Kidney (tissue), 14 donors: ENCODE measurements around the gene STX1B. TPM values are rescaled to one million over a fixed set of nuclear protein-coding genes. Genes with fewer than 3 reads are reported as not detected.

Experiments
- DNase-seq, 5 donors: peaks; one replicate each; pipeline ENCODE4 v3.0.0-alpha.2; 2013 to 2020
- FAIRE-seq: peaks from 2 replicates; lab custom pipeline; 2012; peaks lifted over from hg19 to GRCh38; lab: Jason Lieb, UNC
- H3K27ac ChIP-seq, 2 donors: one replicate each; pipeline ENCODE4 v1.7.0; 2013; ENCODE audit warnings: low read depth in 2 of 2, low read length in 2 of 2, inconsistent platforms in 1 of 2
- H3K27me3 ChIP-seq: one replicate; pipeline ENCODE4 v1.7.1; 2013; ENCODE audit warnings: low read length, inconsistent platforms; ENCODE audit not compliant: control insufficient read depth, insufficient read depth
- H3K36me3 ChIP-seq, 3 donors: one replicate each; pipeline versions ENCODE4 v1.7.0 to v1.7.1; 2013; ENCODE audit warnings: low read length in 3 of 3, control low read depth in 1 of 3, inconsistent platforms in 1 of 3; ENCODE audit not compliant: insufficient read depth in 3 of 3, control insufficient read depth in 2 of 3
- H3K4me1 ChIP-seq, 3 donors: one replicate each; pipeline versions ENCODE4 v1.7.0 to v1.7.1; 2013; ENCODE audit warnings: low read length in 3 of 3, inconsistent platforms in 1 of 3, low read depth in 1 of 3; ENCODE audit not compliant: control insufficient read depth in 2 of 3, insufficient read depth in 2 of 3
- H3K4me3 ChIP-seq, 3 donors: one replicate each; pipeline versions ENCODE4 v1.7.0 to v1.8.1; 2013; ENCODE audit warnings: low read length in 3 of 3, control low read depth in 1 of 3, inconsistent platforms in 1 of 3
- H3K9ac ChIP-seq, 3 donors: one replicate each; pipeline versions ENCODE4 v1.7.0 to v1.7.1; 2013; ENCODE audit warnings: low read length in 3 of 3, control low read depth in 1 of 3, inconsistent platforms in 1 of 3
- H3K9me3 ChIP-seq, 3 donors: one replicate each; pipeline versions ENCODE4 v1.7.0 to v1.7.1; 2013; ENCODE audit warnings: low read length in 3 of 3, control low read depth in 1 of 3, inconsistent platforms in 1 of 3; ENCODE audit not compliant: control insufficient read depth in 2 of 3, insufficient read depth in 1 of 3
- CTCF ChIP-seq: IDR thresholded peaks from 3 replicates; pipeline ENCODE4 v1.5.1; 2012; ENCODE audit warnings: mild to moderate bottlenecking, moderate library complexity, borderline replicate concordance; ENCODE audit not compliant: insufficient read depth; ENCODE audit errors: extremely low read depth
- intact Hi-C: fragments of 100-400 bp; cut with DNase I; formaldehyde crosslinking; loops from one replicate; pipeline ENCODE4 v1.11.1; 2022
- polyA plus RNA-seq: library from polyadenylated mRNA; stranded (reverse); fragments of 350-450 nt; fragmentation: Illumina TruSeq; extraction: RNeasy Lipid Tissue Mini Kit (QIAGEN cat#74804); gene quantifications from one replicate; pipeline ENCODE4 v1.2.3, GENCODE V29; 2014; ENCODE audit warnings: low read depth, low replicate concordance; ENCODE audit not compliant: insufficient read depth
- total RNA-seq: library from RNA; stranded (reverse); fragmentation: NEBNext Ultra II Directional; extraction: Animal tissue kit (Norgen Biotek cat#: 25700); gene quantifications from one replicate; pipeline ENCODE4 v1.2.1, GENCODE V29; 2021
- donor health status: control.
- donor health status: control.
- donor health status: control.
- donor health status: control.
- donor health status: control.
- donor health status: DM: yes; HTN: yes; CAD: no.
- donor health status: Normal renal cell carcinoma (clear cell type).

Gene STX1B
- total and polyA plus RNA-seq, 2 donors from 2014 or later: 0.22 to 1.7 TPM

DNA sequence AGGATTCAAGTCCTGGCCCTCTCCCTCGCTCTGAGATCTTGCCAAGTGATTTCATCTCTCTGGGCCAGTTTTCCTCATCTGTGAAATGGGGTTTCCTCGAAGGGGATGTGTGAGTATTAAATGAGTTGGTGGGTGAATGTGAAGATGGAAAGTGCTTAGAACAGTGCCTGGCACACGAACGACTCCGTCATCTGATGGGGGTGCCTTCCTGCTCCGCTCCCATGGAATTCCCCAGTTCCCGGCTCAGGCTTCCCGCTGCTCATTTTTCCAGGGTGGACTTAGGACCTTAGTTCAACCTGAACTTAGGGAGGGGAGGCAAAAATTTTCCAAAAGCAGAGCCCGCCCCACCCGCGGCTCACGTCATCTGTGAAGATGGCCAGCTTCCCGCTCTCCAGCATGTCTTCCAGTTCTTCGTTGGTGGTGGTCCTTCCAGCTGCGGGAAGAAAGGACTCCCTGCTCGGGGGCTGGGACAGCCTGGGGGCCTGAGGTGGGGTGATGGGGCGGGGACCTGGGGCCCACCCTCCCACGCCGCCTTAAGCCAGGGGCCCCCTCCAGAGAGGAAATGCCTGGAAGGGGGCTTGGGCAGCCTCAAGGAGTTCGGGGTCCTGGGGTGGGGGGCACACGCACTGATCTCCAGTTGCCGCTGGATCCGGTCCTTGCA is 14.0 kb downstream of the STX1B start:
- Histone ChIP-seq H3K27me3 (peaks cover 2% of the 10 kb centered on the region), H3K4me3 (peak overlapping the region; percentile 45 to 76 (median 73)), H3K27ac (peak overlapping the region; percentile 30 to 74), H3K9me3 (no peaks in the 10 kb centered on the region), H3K9ac (peak overlapping the region in 1 of 3 donors; percentile 77), H3K4me1 (peaks cover 0 to 9% (median 0%) of the 10 kb centered on the region in 3 donors), H3K36me3 (no peaks in the 10 kb centered on the region)
- intact Hi-C loops: no loop called here
- DNase-seq (no peak), FAIRE-seq (no peak)
- TF ChIP-seq CTCF: no peak

DNA sequence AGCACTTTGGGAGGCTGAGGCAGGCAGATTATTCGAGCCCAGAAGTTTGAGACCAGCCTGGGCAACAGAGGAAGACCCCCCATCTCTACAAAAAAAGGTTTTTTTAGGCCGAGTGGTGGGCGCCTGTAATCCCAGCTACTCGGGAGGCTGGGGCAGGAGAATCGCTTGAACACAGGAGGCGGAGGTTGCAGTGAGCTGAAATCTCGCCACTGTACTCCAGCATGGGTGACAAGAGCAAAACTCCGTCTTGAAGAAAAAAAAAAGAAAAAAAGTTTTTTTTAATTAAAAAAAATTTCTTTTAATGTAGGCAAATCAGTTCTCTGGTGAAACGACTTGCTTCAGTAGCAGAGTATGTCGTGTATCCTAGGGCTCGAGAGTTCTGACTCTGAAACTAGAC is 14.5 kb downstream of the STX1B start:
- peaks cover 2% of the 10 kb centered on the region for H3K27me3 ChIP-seq
- H3K27ac ChIP-seq: no peak overlapping the region
- no peak for TF ChIP-seq CTCF
- no peaks in the 10 kb centered on the region for H3K36me3 ChIP-seq
- H3K9me3 ChIP-seq: no peaks in the 10 kb centered on the region
- H3K4me3 ChIP-seq: peak overlapping the region in 2 of 3 donors; percentile 73 to 76
- intact Hi-C loops: no loop called here
- H3K4me1 ChIP-seq: peaks cover 0 to 9% (median 0%) of the 10 kb centered on the region in 3 donors
- FAIRE-seq (no peak), DNase-seq (no peak)
- H3K9ac ChIP-seq: no peak overlapping the region

GRCh38 chr16:30992931-30993816 is 17.3 kb downstream of the STX1B start:
- DNase-seq (no peak), FAIRE-seq (no peak)
- Histone ChIP-seq H3K9ac (no peak overlapping the region), H3K9me3 (no peaks in the 10 kb centered on the region), H3K27ac (no peak overlapping the region), H3K4me1 (peaks cover 0 to 9% (median 0%) of the 10 kb centered on the region in 3 donors), H3K4me3 (no peak overlapping the region), H3K36me3 (no peaks in the 10 kb centered on the region), H3K27me3 (peaks cover 2% of the 10 kb centered on the region)
- TF ChIP-seq CTCF: no peak
- intact Hi-C loops: no loop called here
